Stimulated activated CD4-positive, alpha-beta T cell treated with anti-CD3 and anti-CD28 coated beads, Interleukin-4, amount 100 ng/mL, for 1 hour (primary cell): ENCODE data around the gene CSNK1G1.
A peak's percentile ranks its signal among the peaks of the same experiment; 100 is the strongest.
"Not testable (repeated sequence)": the region's sequence is repeated elsewhere in the genome, so short reads cannot be mapped to it uniquely, and the experiment has no call there.

Source experiments
- DNase-seq: peaks from one replicate; pipeline ENCODE4 v3.0.0-alpha.2; 2020

CSNK1G1 gene

GRCh38 chr15:64355944-64356709 lies at the start of gene CSNK1G1:
CSNK1G1 (minus strand) TSS chr15:64356173; CDS start chr15:64300499, 55,674 bp downstream.
- peak; percentile 92 for DNase-seq

- DNase-seq, result no peak
Observed at GRCh38 chr15:64400583-64400982, 44.6 kb upstream of the CSNK1G1 start.

GRCh38 chr15:64398575-64398974 lies 42.6 kb upstream of the CSNK1G1 start:
- DNase-seq, result no peak

GRCh38 chr15:64396789-64397188 lies 40.8 kb upstream of the CSNK1G1 start:
- DNase-seq, result no peak

GRCh38 chr15:64392471-64392870 lies 36.5 kb upstream of the CSNK1G1 start:
- DNase-seq, result not testable (repeated sequence)

- no peak for DNase-seq
Observed at GRCh38 chr15:64389036-64389435, 33.1 kb upstream of the CSNK1G1 start.

GRCh38 chr15:64387562-64388168 lies 31.7 kb upstream of the CSNK1G1 start, which contains the start of gene TRIP4:
TRIP4 (plus strand) TSS chr15:64387836; CDS start chr15:64387864, 28 bp downstream.
- DNase-seq, result peak; percentile 95

- no peak for DNase-seq
Observed at GRCh38 chr15:64386291-64386690, 30.3 kb upstream of the CSNK1G1 start.

- DNase-seq, result no peak
Observed at GRCh38 chr15:64383760-64384159, 27.8 kb upstream of the CSNK1G1 start.

- DNase-seq, result peak; percentile 91
Observed at GRCh38 chr15:64381000-64381751, 25.2 kb upstream of the CSNK1G1 start, which contains the start of gene PCLAF. PCLAF (minus strand) TSS chr15:64381441; CDS start chr15:64381371, 70 bp downstream.

- not testable (repeated sequence) for DNase-seq
Observed at GRCh38 chr15:64380130-64380870, 24.3 kb upstream of the CSNK1G1 start.

- DNase-seq, result no peak
Observed at GRCh38 chr15:64379216-64379960, 23.4 kb upstream of the CSNK1G1 start.

GRCh38 chr15:64373360-64373759 lies 17.4 kb upstream of the CSNK1G1 start:
- DNase-seq, result no peak

- DNase-seq, result not testable (repeated sequence)
Observed at GRCh38 chr15:64371383-64371782, 15.4 kb upstream of the CSNK1G1 start.

GRCh38 chr15:64369078-64369607 lies 13.2 kb upstream of the CSNK1G1 start:
- no peak for DNase-seq

- DNase-seq, result no peak
Observed at GRCh38 chr15:64361259-64361658, 5.3 kb upstream of the CSNK1G1 start.

GRCh38 chr15:64356710-64357040 lies 702 bp upstream of the CSNK1G1 start:
- no peak for DNase-seq

GRCh38 chr15:64355348-64355943 lies 527 bp downstream of the CSNK1G1 start:
- DNase-seq, result peak; percentile 10

GRCh38 chr15:64354688-64355344 lies 1.2 kb downstream of the CSNK1G1 start:
- no peak for DNase-seq

- no peak for DNase-seq
Observed at GRCh38 chr15:64351265-64351664, 4.7 kb downstream of the CSNK1G1 start.

- DNase-seq, result no peak
Observed at GRCh38 chr15:64349375-64349774, 6.6 kb downstream of the CSNK1G1 start.
